ENCODE measurements around the gene DCAF12L1.

DCAF12L1 gene

GRCh38 chrX:126552313-126553022 lies at the start of gene DCAF12L1:
TSS of gene DCAF12L1 (minus strand) at chrX:126552814. CDS start at chrX:126552608, 206 bp downstream.
- DNase-seq, result peak in 2 of 10 donors; percentile 61 to 76
- intact Hi-C loops (cut with DNase I), result no loop called here

GRCh38 chrX:126580877-126581276 lies 28.3 kb upstream of the DCAF12L1 start:
- intact Hi-C loops (cut with DNase I), result no loop called here
- peak in 2 of 10 donors; percentile 42 to 67 for DNase-seq

GRCh38 chrX:126575911-126576310 lies 23.3 kb upstream of the DCAF12L1 start:
- DNase-seq, result no peak
- intact Hi-C loops (cut with DNase I), result no loop called here

- intact Hi-C loops (cut with DNase I), result no loop called here
- no peak for DNase-seq
Observed at GRCh38 chrX:126557151-126557550, 4.5 kb upstream of the DCAF12L1 start.

GRCh38 chrX:126551725-126552312 lies 795 bp downstream of the DCAF12L1 start:
- peak in 2 of 10 donors; percentile 63 to 76 for DNase-seq
- intact Hi-C loops (cut with DNase I), result no loop called here

GRCh38 chrX:126551306-126551705 lies 1.3 kb downstream of the DCAF12L1 start:
- peak in 2 of 10 donors; percentile 54 to 57 for DNase-seq
- intact Hi-C loops (cut with DNase I), result no loop called here

GRCh38 chrX:126550816-126551215 lies 1.8 kb downstream of the DCAF12L1 start:
- intact Hi-C loops (cut with DNase I), result no loop called here
- no peak for DNase-seq

- intact Hi-C loops (cut with DNase I), result no loop called here
- no peak for DNase-seq
Observed at GRCh38 chrX:126509923-126510322, 42.7 kb downstream of the DCAF12L1 start.
